ENCODE data around the gene TFF1.

The TFF1 gene

DNA sequence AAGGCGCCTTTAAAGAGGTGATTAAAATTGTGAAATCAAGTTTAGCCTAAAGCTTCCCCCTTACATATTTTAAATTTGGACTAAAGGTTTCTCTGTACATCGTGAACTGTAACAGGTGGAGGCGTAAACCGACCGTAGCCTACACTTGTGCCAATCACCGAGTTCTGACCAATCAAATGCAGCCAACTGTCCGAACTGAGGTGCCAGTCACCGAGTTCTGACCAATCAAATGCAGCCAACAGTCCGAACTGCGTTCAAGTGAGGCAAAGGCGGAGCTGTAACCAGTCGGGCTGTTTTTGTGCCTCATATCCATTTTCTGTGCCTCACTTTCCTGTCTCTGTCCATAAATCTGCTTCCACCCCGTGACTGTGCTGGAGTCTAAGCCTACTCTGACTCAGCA lies 7.4 kb downstream of the TFF1 start:
- DNase-seq: no peak

DNA sequence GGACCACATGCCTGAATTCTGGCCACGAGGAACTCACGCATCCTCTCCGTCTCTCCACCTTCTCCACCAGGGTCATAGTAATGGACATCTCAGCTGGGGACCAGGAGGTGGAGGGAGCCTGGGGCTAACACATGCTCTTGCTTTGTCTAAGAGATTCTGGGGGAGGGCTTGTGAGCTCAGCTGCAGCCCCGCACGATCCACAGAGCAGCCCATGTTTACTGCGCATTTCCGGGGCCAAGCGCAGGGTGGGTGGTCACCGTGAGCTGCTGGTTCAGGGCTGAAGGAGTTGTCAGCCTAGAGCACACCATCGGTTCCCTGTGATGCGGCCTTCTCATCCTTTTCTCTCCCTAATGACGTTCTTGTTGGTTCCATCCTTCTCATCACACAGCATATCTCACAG lies 8.1 kb downstream of the TFF1 start:
- no peak for DNase-seq

GRCh38 chr21:42357307-42357706 lies 9.0 kb downstream of the TFF1 start:
- DNase-seq: no peak

GRCh38 chr21:42356650-42357049 lies 9.7 kb downstream of the TFF1 start:
- no peak for DNase-seq

DNA sequence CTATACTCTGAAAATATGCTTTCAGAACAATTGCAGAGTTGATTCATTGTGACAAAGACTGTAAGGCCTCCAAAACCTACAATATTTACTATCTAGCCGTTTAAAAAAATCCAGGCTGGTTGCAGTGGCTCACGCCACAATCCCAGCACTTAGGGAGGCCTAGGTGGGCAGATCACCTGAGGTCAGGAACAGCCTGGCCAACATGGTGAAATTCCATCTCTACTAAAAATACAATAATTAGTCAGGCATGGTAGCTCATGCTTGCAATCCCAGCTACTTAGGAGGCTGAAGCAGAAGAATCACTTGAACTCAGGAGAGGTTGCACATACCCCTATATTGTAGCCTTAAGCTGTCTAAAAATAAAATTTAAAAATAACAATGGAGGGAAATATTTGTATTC lies 10.3 kb downstream of the TFF1 start:
- DNase-seq: no peak

DNA sequence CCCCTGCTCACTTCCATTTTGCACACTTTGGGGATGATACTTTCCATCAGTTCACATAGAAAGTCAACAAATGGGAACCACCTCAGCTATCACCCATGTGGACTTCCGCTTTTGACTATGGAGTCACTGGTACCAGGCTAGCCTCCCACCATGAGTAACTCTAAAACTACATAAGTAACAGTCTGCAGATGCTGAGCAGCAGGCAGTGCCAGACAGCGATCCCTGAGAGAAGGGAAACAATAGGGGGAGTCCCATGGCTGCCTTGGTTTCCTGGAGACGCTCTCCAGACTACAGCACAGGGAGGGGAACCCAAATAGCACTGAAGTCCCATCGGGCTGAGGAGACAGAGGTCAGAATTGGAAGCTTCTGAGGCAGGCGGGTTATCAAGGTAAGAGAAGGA lies 12.7 kb downstream of the TFF1 start:
- DNase-seq: no peak

DNA sequence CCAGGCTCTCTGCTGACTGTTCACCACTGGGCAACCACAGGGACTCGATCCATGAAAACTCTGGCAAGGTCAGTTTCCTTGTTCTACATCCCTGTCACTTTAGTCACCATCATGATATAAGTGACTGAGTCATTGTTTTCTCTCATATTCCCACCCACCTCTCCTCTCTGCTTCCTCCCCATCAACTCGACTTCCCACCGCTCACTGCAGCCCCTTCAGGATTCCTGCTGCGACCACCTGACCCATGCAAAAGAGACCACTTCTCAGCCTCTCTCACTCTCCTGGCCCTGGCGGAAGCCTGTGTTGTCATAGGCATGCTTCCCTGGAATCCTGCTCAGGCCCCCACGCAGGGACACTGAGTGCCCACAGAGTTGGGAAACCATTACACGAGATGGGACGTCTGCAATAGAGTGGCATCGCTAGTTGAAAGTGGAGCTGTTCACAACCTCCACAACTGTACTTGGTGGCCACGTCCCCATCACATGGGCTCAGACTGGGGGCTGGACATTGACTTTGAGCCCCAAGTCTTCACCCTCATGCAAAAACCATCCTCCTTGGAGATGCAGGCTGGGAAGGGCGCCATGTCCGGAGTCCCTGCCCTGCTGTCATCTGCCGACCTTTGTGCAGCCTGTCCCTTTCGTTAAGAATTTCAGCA lies 13.8 kb downstream of the TFF1 start:
- no peak for DNase-seq

- no peak for DNase-seq
Observed at GRCh38 chr21:42351626-42352440, 14.5 kb downstream of the TFF1 start.

GRCh38 chr21:42350927-42351426 lies 15.4 kb downstream of the TFF1 start, which contains the start of gene TFF2:
TSS of gene TFF2 (minus strand) at chr21:42350994. CDS start at chr21:42350957, 37 bp downstream.
- no peak for DNase-seq

DNA sequence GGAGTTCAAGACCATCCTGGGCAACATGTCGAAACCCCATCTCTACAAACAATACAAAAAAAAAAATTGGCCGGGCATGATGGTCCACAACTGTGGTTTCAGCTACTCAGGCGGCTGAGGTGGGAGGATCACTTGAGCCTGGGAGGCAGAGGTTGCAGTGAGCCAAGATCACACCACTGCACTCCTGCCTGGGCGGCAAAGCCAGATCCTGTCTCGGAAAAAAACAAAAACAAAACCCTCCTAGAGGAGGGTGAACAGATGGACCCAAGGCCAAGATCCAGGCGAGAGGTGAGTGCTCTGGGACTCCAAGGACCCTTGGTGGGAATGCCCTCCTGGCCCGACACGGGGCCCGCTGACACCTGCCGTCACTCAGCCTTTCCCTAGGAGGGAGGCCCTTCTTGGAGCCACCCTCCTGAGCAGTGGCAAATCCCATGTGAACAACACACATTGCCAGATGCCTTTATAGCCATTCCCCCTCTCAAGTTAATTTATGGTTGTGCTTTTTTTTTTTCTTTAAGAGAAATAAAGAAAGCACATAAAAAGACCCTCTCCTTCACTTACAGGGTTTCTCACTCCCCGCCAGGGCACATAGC lies 15.9 kb downstream of the TFF1 start:
- DNase-seq: no peak

- DNase-seq: no peak
Observed at GRCh38 chr21:42349420-42350317, 16.7 kb downstream of the TFF1 start.

DNA sequence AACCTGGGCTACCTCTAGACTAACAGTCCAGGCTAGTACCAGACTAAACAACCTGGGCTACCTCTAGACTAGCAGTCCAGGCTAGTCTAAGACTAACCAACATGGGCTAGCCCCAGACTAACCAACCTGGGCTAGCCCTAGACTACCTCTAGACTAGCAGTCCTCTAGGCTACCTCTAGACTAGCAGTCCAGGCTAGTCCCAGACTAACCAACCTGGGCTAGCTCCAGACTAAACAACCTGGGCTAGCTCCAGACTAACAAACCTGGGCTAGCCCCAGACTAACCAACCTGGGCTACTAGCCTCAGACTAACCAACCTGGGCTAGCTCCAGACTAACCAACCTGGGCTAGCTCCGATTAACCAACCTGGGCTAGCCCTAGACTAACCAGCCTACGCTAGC lies 17.6 kb downstream of the TFF1 start:
- DNase-seq: no peak

DNA sequence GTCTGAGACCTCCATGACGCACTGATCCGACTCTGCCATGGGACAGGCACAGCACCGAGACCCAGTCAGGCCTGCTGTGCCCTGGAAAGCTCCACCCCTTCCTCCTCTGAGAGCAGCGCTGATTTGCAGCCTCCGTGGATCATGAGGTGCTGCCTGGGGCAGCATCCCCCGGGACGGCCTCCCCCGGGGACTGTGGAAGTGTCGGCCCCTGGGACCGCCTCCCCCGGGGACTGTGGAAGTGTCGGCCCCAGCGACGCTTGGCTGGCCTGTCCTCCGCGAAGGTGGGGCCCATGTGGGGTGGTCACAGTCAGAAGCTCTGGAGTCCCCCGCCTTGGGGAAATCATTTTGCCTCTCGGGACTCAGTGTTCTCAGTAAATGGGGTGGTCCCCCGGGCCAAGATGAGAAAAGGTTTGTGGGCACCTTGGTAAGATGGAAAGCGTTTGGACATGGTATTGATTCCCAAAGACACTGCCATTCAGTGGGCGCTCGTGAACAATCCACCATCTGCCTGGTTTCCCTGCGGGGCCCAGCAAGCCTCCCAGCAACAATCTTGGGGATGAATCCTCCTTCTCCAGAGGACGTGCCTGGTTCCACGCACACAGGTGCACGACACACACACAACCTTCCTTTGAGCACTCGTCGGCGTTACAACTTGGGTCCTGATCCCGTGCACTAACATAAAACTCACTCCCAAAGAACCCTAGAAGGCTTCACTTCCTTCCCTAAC lies 18.6 kb downstream of the TFF1 start:
- DNase-seq: no peak

GRCh38 chr21:42346866-42347600 lies 19.3 kb downstream of the TFF1 start:
- DNase-seq: no peak

DNA sequence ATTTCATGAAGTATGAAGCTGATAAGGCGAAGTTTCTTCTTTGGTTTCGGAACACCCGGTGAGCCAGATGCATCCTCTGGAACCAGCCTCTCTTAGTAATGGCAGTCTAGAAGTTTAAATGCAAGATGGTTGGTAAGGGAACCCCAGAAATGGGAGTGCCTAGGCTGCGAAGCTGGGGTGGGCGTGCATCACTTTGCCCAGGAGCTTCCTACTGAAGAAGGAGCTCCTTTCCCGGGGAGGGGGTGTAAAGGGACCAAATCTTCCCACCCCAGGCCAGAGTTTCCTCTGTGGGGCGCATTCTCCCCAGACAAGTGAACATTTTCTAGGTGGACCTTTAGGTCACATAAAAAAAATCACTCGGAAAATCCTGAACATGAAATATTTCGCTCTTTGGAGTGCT lies 19.9 kb downstream of the TFF1 start:
- DNase-seq: no peak

GRCh38 chr21:42344631-42345030 lies 21.7 kb downstream of the TFF1 start:
- DNase-seq: no peak

DNA sequence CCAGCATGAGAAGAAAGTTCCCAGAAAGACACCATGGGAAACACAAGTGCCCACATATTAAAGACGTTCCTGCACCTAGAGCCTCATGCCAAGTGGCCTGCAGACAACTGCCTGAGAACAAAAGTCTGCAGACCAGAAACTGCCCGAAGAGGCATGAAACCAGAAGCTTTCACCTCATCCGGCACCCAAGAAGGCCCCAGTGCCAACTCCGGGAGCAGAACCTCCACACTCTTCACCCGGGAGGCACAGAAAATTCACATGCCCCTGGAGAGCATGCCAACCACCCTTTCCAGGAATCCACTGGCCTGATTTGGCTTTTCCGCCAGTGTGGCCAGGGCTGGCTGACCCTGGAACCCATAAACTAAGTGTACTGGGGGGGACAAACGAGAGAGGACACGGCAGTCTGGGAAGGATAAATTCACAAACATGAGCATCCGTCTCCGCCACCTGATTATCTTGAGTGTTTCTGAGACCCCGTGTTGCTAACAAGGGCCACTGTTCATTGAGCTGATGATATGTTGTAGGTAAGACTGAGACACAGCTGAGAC lies 22.3 kb downstream of the TFF1 start:
- DNase-seq: no peak

GRCh38 chr21:42343556-42343955 lies 22.8 kb downstream of the TFF1 start:
- DNase-seq: no peak

GRCh38 chr21:42343101-42343500 lies 23.2 kb downstream of the TFF1 start:
- no peak for DNase-seq

DNA sequence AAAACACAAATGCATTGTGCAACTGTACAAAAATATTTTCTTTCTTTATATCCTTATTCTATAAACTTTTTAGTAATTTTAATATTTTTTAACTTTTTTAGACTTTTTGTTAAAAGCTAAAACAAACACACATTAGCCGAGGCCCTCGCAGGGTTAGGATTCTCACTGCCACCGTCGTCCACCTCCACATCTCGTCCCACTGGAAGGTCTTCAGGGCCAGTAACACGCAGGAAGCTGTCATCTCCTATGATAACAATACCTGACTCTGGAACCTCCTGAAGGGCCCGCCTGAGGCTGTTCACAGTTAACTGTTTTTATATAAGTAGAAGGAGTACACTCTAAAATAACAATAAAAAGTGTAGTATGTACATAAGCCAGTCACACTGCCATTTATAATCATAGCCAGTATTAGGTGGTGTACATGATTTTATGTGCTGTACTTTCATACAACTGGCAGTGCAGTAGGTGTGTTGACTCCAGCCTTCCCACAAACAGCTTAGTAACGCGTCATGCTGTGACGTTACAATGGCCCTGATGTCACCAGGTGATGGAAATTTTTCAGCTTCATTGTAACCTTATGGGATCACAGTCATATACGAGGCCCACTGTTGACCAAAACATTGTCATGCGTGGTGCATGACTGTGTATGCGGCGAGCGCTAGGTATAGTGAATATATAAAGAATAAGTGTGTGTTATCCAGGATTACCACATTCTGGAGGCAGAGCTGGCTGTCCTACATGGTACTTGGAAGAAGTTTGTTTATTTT lies 24.4 kb downstream of the TFF1 start:
- no peak for DNase-seq

All from COR-L47 (cell line).